ENCODE measurements around the gene HEXA. TPM values are rescaled to one million over a fixed set of nuclear protein-coding genes. Genes with fewer than 3 reads are reported as not detected.

Gene HEXA
- total RNA-seq, 4 donors from 2014 or later, result 51.0 to 59.3 (median 53.6) TPM

GRCh38 chr15:72313881-72314280 lies 61.9 kb downstream of the HEXA start:
- whole genome bisulfite sequencing, result 96% methylated on average over 2 of the region's 2 CpGs
- intact Hi-C loops (cut with DNase I), result no loop called here
- no peaks in the 10 kb centered on the region for H3K27me3 ChIP-seq
- no peak for TF ChIP-seq CTCF (IDR thresholded peaks at IDR 0.05)
- DNase-seq (ENCODE audit: extremely low spot score), result peak; percentile 66
- peaks cover 0 to 3% (median 0%) of the 10 kb centered on the region in 4 donors for H3K4me1 ChIP-seq
- H3K36me3 ChIP-seq, result no peaks in the 10 kb centered on the region
- no peak overlapping the region for H3K4me3 ChIP-seq
- H3K9me3 ChIP-seq, result no peaks in the 10 kb centered on the region
- no peak overlapping the region for H3K27ac ChIP-seq (replicated peaks in 1 of 4)

- Histone ChIP-seq H3K27ac (replicated peaks in 1 of 4) (no peak overlapping the region), H3K9me3 (no peaks in the 10 kb centered on the region), H3K36me3 (no peaks in the 10 kb centered on the region), H3K4me1 (peaks cover 0 to 3% (median 0%) of the 10 kb centered on the region in 4 donors), H3K4me3 (no peak overlapping the region), H3K27me3 (no peaks in the 10 kb centered on the region)
- 84% methylated on average over 2 of the region's 2 CpGs for WGBS
- intact Hi-C loops (cut with DNase I), result no loop called here
- DNase-seq (ENCODE audit: extremely low spot score), result peak; percentile 50
- no peak for TF ChIP-seq POLR2AphosphoS5 (IDR thresholded peaks at IDR 0.05)
- TF ChIP-seq EP300 (IDR thresholded peaks at IDR 0.05), result no peak
- TF ChIP-seq POLR2A (IDR thresholded peaks at IDR 0.05; ENCODE audit: low read depth), result no peak
- TF ChIP-seq CTCF (IDR thresholded peaks at IDR 0.05), result no peak
These were observed 62.4 kb downstream of the HEXA start for GRCh38 chr15:72313448-72313840.

- Histone ChIP-seq H3K4me1 (peaks cover 0 to 3% (median 0%) of the 10 kb centered on the region in 4 donors), H3K27ac (replicated peaks in 1 of 4) (no peak overlapping the region), H3K9me3 (no peaks in the 10 kb centered on the region), H3K4me3 (no peak overlapping the region), H3K27me3 (no peaks in the 10 kb centered on the region), H3K36me3 (no peaks in the 10 kb centered on the region)
- peak; percentile 57 to 79 (median 65) for TF ChIP-seq CTCF (IDR thresholded peaks at IDR 0.05)
- peak in 1 of 2 donors; percentile 35 for TF ChIP-seq POLR2AphosphoS5 (IDR thresholded peaks at IDR 0.05)
- no peak for TF ChIP-seq POLR2A (IDR thresholded peaks at IDR 0.05; ENCODE audit: low read depth)
- TF ChIP-seq EP300 (IDR thresholded peaks at IDR 0.05), result no peak
- intact Hi-C loops (cut with DNase I), result no loop called here
- WGBS, result 50% methylated on average over 2 of the region's 2 CpGs
- DNase-seq (ENCODE audit: extremely low spot score), result peak; percentile 64
These were observed 63.0 kb downstream of the HEXA start for GRCh38 chr15:72312605-72313447.

GRCh38 chr15:72307026-72307425 lies 68.8 kb downstream of the HEXA start:
- Histone ChIP-seq H3K9me3 (no peaks in the 10 kb centered on the region), H3K27me3 (no peaks in the 10 kb centered on the region), H3K4me3 (no peak overlapping the region), H3K4me1 (no peaks in the 10 kb centered on the region), H3K27ac (replicated peaks in 1 of 4) (no peak overlapping the region), H3K36me3 (no peaks in the 10 kb centered on the region)
- DNase-seq (ENCODE audit: extremely low spot score), result no peak
- 80% methylated on average over 5 of the region's 5 CpGs for WGBS
- intact Hi-C loops (cut with DNase I), result no loop called here
- no peak for TF ChIP-seq POLR2AphosphoS5 (IDR thresholded peaks at IDR 0.05)
- TF ChIP-seq CTCF (IDR thresholded peaks at IDR 0.05), result no peak
- TF ChIP-seq POLR2A (IDR thresholded peaks at IDR 0.05; ENCODE audit: low read depth), result no peak
- TF ChIP-seq EP300 (IDR thresholded peaks at IDR 0.05), result no peak

All from esophagus muscularis mucosa (tissue), 4 donors.